HG03439 (cell line): Measurements from ENCODE around the gene STEAP4.

Source experiments
- ATAC-seq: cut with Tn5 transposase; IDR thresholded peaks from one replicate; pipeline ENCODE4 v1.9.1; 2021; ENCODE audit warnings: mild to moderate bottlenecking, moderate library complexity; ENCODE audit not compliant: unreplicated experiment

STEAP4 gene

GRCh38 chr7:88306590-88307048 lies at the start of gene STEAP4:
Gene STEAP4 (minus strand): TSS chr7:88306894. CDS start chr7:88284269, 22,625 bp downstream.
- ATAC-seq: no peak

GRCh38 chr7:88355011-88355410 lies 48.3 kb upstream of the STEAP4 start:
- ATAC-seq: no peak

- no peak for ATAC-seq
Measured at GRCh38 chr7:88350118-88350517, 43.4 kb upstream of the STEAP4 start.

DNA sequence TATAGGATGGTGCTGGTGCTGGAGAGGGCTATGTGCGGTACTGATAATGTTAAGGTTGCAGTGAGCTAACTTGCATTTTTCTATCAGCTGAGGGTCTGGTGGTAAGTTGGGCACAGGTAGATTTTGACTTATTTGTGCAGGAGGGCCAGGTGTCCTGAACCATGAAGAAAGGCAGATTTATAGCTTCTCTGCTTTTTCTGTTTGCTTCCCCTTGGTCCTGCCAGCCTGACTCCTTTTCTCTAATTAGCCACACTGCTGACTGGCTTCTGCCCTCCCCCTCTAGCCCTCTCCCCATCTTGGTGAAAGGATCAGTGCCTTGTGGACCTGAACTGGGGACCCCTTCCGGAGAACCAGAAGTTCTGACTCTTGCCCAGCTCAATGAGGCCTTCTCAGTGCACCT lies 40.8 kb upstream of the STEAP4 start:
- ATAC-seq: no peak

- ATAC-seq: no peak
Measured at GRCh38 chr7:88347090-88347489, 40.4 kb upstream of the STEAP4 start.

- ATAC-seq: no peak
Measured at GRCh38 chr7:88346357-88346756, 39.7 kb upstream of the STEAP4 start.

GRCh38 chr7:88344956-88345832 lies 38.5 kb upstream of the STEAP4 start:
- no peak for ATAC-seq

- no peak for ATAC-seq
Measured at GRCh38 chr7:88344271-88344670, 37.6 kb upstream of the STEAP4 start.

DNA sequence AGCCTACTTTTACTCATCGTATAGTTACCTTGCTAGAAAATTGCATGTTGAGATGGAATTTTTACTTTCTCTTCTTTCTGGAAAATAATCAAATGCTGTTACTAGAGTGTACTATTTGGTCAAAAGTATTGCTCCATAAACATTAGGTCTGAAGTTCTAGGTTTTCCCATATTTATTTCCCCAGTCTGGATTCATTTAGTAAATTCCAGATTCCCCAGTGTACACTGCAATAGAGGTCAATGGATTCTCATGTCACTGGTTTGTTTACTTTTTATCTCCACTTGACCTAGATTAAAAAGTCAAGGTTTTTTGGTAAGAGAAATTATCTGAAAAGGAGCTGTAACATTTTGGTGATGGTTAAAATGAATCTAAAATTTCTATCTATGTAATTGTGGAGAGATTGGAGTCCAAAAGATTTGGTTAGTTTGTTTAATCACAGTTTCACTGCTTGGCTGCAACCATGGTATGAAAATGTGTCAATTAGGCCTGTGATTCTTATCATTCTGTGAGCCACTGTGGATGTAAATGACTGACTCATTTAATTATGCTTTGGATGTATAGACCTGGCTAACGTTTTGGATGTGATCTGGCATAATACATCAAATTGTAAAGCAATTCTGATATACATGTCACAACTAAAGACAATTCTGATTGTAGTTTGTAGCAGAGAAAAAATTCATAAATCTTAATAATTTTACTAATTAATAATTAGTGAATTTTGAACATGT lies 32.7 kb upstream of the STEAP4 start:
- ATAC-seq: no peak

DNA sequence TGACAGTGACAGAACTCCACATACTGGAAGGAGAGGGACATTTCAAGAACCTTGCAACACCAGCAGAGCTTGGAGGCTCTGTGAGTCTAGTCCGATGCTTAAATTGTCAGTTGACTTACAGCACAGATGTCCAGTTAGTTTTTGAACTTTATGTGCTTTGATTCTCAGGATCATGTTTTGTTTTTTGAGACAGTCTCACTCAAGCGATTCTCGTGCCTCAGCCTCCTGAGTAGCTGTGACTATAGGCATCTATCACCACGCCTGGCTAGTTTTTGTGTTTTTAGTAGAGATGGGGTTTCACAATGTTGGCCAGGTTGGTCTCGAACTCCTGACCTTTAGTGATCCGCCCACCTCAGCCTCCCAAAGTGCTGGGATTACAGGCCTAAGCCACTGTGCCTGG lies 31.8 kb upstream of the STEAP4 start:
- no peak for ATAC-seq

DNA sequence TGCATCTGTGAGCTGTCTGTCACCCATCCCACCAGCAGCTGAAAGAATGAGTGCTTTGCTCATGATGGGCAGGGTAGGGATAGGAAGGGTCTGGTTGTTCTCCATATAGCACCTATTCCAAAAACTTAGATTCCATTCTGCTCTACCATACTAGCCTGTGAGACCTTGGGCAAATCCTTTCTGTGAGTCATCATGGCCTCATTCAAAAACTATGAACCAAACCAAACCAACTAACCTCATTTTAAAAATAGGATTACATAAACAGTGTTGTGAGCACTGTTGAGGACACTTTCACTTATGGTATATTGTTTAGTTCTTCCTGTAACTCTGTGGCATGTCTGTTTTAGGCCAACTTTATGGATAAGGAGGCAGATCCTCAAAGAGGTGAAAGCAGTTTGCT lies 30.9 kb upstream of the STEAP4 start:
- no peak for ATAC-seq

GRCh38 chr7:88331322-88331721 lies 24.6 kb upstream of the STEAP4 start:
- ATAC-seq: no peak

DNA sequence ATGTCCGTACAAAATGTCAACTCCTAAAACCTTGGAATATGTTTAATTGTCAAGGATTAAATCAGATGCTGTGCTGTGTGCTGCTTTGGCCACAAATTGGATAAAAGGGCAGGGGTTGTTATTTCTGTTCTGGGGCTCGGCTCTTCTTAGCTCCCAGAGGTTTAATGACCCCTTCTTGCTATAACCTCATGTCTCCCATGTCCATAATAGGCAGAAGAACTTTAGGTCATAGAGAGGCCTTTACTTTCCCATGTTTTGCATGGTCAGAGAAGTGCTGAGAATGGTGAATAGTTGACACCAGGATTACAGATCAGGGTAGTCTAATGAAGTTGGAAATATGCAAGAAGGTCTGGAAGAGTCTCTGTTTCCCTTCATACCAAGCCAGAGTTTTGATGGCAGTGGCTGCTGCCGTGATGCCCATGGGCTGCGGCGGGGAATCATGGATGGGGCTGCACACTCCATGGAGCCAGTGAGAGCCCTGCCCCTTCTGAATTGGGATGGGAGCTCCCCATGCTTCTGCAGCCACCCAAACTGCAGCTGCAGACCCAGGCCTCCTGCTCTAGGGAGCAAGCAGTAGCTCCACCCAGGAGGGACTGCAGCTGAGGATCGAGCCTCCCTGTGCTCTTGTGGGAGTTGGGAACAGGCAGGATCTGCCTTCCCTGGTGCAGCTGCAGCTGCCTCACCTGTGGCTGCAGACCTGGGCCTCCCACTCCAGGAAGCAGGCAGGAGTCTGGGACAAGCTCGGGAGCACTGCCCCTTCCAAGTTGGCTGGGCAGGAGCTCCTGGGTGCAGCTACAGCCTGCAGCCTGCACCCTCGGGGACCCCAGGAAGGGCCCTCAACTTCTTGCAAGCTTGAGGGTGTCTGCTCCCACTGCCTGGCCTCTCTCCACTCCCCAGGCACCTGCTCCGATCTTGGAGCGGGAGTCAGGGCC lies 23.1 kb upstream of the STEAP4 start:
- ATAC-seq: no peak

DNA sequence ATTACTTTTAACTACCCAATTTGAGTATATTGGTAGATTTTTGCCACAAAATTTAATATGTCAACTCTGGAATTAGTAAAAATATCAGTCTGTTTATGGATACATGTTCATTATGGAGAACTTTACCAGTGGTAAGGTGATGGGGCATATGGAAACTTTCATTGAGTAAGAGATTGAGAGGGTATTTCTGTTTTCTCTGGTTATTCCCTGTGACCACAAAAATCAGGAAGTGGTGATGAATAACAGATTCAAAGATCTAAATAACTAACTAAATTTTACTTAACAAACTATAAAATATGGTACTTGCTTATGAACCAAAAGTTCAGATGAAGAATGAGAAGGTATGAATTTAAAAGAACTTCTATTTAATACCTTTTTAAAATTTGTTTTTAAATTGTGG lies 22.1 kb upstream of the STEAP4 start:
- ATAC-seq: no peak

GRCh38 chr7:88324699-88325098 lies 18.0 kb upstream of the STEAP4 start:
- ATAC-seq: no peak

GRCh38 chr7:88322151-88322550 lies 15.5 kb upstream of the STEAP4 start:
- ATAC-seq: no peak

DNA sequence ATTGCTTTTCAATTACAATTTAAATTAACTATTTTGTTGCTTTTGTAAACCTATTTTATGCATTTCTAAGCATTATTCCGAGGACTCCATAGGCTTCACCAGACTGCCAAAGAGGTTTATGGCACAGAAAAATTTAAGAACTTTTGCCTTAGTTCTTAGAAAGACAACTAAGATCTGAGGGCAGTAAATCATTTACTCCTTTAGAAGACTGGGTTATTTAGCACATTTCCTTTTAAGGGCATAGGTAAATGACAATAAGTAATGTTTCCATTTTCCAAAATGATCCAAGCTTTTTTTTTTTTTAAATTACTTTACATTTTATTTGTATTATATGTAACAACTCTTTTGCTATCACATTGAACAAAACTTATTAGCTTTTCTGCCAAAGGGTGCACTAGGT lies 15.0 kb upstream of the STEAP4 start:
- no peak for ATAC-seq

- no peak for ATAC-seq
Measured at GRCh38 chr7:88318196-88318595, 11.5 kb upstream of the STEAP4 start.

DNA sequence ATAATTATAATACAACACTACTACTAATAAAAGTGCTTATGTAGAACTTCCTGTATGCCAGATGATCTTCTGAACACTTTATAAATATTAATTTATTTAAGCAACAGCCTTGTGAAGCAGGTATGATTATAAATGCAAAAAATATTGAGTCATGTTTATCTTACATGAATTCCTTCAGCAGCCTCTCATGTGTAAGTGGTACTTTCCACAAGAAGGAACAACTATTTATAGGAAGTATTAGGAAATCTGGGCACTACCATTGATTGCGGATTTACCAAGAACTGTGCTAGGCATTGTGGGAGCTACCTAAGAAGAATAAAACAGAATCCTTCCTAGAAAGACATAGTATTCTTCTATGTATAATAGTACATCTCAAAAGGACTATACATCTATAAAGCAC lies 10.7 kb upstream of the STEAP4 start:
- no peak for ATAC-seq

DNA sequence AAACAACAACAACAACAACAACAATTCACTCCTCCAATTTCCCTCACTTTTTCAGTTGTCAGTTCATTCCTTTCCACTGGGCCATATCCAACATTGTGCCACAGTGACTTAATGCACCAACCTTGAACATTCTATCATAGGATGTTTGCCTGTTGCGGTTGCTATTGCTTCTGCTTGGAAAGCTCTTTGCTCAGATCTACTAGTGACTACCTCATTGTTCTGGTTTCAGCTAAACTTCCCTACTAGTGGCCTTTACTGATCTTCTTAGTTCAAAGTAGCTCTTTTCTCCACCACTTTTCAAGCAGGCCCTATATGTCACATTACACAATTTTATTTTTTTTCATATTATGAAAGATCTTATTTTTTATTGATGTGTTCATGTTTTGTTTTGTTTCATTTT lies 9.8 kb upstream of the STEAP4 start:
- ATAC-seq: no peak

DNA sequence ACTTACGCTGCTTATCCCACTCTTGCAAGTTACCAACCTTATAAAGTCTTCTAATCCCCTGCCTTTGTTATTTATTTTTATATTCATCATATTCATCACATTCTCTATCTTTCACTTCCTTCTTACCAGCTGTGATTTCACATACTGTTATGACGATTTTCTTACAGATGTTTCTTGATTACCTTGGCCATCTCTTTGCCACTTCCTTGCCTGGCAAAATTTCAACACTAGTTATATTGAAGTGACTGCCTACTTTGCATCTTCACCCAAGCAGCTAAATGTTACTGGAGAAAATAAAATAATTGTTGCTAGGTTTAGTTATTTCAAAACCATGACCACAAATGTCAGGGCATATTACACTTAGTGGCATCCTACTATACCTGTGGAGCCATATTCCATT lies 8.8 kb upstream of the STEAP4 start:
- ATAC-seq: no peak
